ENCODE data around the gene POU2AF3. TPM values are rescaled to one million over a fixed set of nuclear protein-coding genes. Genes with fewer than 3 reads are reported as not detected.

POU2AF3 gene
- total RNA-seq, 1 experiment from 2014 or later = 3.4 TPM

DNA sequence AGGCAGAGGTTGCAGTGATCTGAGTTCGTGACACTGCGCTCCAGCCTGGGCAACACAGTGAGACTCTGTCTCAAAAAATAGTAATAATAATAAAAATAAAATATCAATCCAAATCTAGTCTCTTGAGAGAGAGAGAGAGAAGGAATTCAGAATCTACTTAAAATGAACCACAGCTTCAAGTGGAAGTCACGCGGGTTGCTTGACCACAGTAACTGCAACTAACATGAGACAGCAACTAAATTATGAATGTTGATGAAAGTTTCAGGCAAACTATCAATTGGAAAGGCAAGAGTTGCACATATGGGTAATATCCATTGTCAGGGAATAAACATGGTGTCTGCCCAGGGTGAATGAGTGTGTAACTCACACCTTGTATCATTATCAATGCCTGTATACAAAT is 40.3 kb upstream of the POU2AF3 start:
- Mint-ChIP-seq H3K27me3 (ENCODE audit: unreplicated experiment) (peaks cover 20% of the 10 kb centered on the region), H3K4me3 (ENCODE audit: low read depth, unreplicated experiment) (no peak overlapping the region), H3K4me1 (ENCODE audit: low read depth, unreplicated experiment) (no peaks in the 10 kb centered on the region), H3K9me3 (ENCODE audit: low read depth, unreplicated experiment) (peaks cover 2% of the 10 kb centered on the region), H3K27ac (ENCODE audit: unreplicated experiment) (no peak overlapping the region), H3K36me3 (ENCODE audit: insufficient read depth, unreplicated experiment) (no peaks in the 10 kb centered on the region)
- no peak for DNase-seq
- no TSS peak for BruUV-seq (replicated peaks)
- TF ChIP-seq, protein P1, sequence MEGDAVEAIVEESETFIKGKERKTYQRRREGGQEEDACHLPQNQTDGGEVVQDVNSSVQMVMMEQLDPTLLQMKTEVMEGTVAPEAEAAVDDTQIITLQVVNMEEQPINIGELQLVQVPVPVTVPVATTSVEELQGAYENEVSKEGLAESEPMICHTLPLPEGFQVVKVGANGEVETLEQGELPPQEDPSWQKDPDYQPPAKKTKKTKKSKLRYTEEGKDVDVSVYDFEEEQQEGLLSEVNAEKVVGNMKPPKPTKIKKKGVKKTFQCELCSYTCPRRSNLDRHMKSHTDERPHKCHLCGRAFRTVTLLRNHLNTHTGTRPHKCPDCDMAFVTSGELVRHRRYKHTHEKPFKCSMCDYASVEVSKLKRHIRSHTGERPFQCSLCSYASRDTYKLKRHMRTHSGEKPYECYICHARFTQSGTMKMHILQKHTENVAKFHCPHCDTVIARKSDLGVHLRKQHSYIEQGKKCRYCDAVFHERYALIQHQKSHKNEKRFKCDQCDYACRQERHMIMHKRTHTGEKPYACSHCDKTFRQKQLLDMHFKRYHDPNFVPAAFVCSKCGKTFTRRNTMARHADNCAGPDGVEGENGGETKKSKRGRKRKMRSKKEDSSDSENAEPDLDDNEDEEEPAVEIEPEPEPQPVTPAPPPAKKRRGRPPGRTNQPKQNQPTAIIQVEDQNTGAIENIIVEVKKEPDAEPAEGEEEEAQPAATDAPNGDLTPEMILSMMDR (IDR thresholded peaks at IDR 0.05; ENCODE audit: unreplicated experiment) = no peak
- CTCF ChIA-PET = no interaction called here
- intact Hi-C loops (cut with micrococcal nuclease; ENCODE audit: unreplicated experiment) = no loop called here

DNA sequence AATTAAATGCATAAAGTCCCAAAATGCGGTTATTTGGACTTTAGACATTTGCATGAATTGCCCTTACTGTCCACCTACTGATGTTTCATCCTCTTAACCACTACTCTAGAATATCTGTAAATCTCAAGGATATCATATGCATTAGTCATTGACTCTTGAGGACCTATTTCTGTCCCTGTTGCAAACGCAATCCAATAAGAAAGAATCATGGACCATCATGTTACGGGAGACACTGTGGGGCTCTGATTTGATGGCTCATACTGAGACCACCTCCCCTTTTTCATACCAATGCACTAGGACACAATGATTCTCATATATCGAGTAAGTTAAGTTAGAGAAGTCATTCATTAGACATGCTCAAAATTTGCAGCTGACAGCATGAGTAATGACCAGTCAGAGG is 38.5 kb upstream of the POU2AF3 start:
- TF ChIP-seq, protein P1 (IDR thresholded peaks at IDR 0.05; ENCODE audit: unreplicated experiment) = no peak

DNA sequence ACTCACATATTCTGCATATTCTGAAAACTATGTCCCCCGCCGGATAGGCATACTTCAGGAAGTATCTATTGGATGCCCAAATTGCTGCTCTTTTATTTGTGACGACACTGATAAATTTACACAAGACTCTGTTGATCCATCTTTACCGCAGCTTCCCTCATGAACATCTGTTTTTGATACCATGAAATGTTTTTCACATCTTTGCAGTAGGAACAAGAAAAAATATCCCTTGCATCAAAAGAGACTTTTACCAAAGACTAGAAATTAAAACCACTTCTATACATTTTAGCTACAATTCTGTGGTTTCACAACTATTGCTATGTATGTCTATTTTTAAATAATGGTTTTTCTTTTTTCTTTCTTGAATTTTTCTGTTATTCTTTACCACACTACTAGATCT is 37.5 kb upstream of the POU2AF3 start:
- H3K9me3 Mint-ChIP-seq (ENCODE audit: low read depth, unreplicated experiment) = peaks cover 2% of the 10 kb centered on the region
- no TSS peak for BruUV-seq (replicated peaks)
- H3K27ac Mint-ChIP-seq (ENCODE audit: unreplicated experiment) = no peak overlapping the region
- TF ChIP-seq, protein P1 (IDR thresholded peaks at IDR 0.05; ENCODE audit: unreplicated experiment) = no peak
- no peak for DNase-seq
- no peak overlapping the region for H3K4me3 Mint-ChIP-seq (ENCODE audit: low read depth, unreplicated experiment)
- CTCF ChIA-PET = no interaction called here
- intact Hi-C loops (cut with micrococcal nuclease; ENCODE audit: unreplicated experiment) = no loop called here
- no peaks in the 10 kb centered on the region for H3K4me1 Mint-ChIP-seq (ENCODE audit: low read depth, unreplicated experiment)
- H3K36me3 Mint-ChIP-seq (ENCODE audit: insufficient read depth, unreplicated experiment) = no peaks in the 10 kb centered on the region
- H3K27me3 Mint-ChIP-seq (ENCODE audit: unreplicated experiment) = peaks cover 40% of the 10 kb centered on the region

More for the DNA sequence above, 38.5 kb upstream of the POU2AF3 start:
- Mint-ChIP-seq H3K27me3 (ENCODE audit: unreplicated experiment) (peaks cover 36% of the 10 kb centered on the region), H3K27ac (ENCODE audit: unreplicated experiment) (no peak overlapping the region), H3K9me3 (ENCODE audit: low read depth, unreplicated experiment) (peaks cover 2% of the 10 kb centered on the region), H3K36me3 (ENCODE audit: insufficient read depth, unreplicated experiment) (no peaks in the 10 kb centered on the region), H3K4me1 (ENCODE audit: low read depth, unreplicated experiment) (no peaks in the 10 kb centered on the region), H3K4me3 (ENCODE audit: low read depth, unreplicated experiment) (no peak overlapping the region)
- DNase-seq = no peak
- intact Hi-C loops (cut with micrococcal nuclease; ENCODE audit: unreplicated experiment) = no loop called here
- BruUV-seq (replicated peaks) = no TSS peak
- CTCF ChIA-PET = interaction anchor here (0.7 kb wide), 1 partner anchor 161 kb away, joined by 4 read pairs; no protein-coding TSS in a partner anchor

DNA sequence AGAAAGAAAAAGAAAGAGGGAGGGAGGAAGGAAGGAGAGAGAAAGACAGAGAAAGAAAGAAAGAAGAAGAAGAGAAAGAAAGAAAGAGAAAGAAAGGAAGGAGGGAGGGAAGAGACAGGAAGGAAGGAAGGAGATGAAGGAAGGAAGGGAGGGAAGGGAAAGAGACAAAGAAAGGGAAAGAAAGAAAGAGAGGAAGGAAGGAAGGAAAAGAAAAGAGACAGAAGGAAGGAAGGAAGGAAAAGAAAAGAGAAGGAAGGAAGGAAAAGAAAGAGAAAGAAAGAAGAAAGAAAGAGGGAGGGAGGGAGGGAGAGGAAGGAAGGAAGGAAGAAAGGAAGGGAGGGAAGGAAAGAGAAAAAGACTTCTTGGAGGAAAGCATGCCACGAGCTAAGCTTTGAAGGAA is 33.7 kb upstream of the POU2AF3 start:
- Mint-ChIP-seq H3K4me1 (ENCODE audit: low read depth, unreplicated experiment) (no peaks in the 10 kb centered on the region), H3K36me3 (ENCODE audit: insufficient read depth, unreplicated experiment) (no peaks in the 10 kb centered on the region), H3K27ac (ENCODE audit: unreplicated experiment) (no peak overlapping the region), H3K9me3 (ENCODE audit: low read depth, unreplicated experiment) (peaks cover 2% of the 10 kb centered on the region), H3K4me3 (ENCODE audit: low read depth, unreplicated experiment) (no peak overlapping the region), H3K27me3 (ENCODE audit: unreplicated experiment) (peaks cover 35% of the 10 kb centered on the region)
- DNase-seq = no peak
- TF ChIP-seq, protein P1 (IDR thresholded peaks at IDR 0.05; ENCODE audit: unreplicated experiment) = no peak
- CTCF ChIA-PET = no interaction called here
- intact Hi-C loops (cut with micrococcal nuclease; ENCODE audit: unreplicated experiment) = no loop called here
- no TSS peak for BruUV-seq (replicated peaks)
